HepG2 (cell line): ENCODE results near the gene HNRNPUL2. TPM values are rescaled to one million over a fixed set of nuclear protein-coding genes. Genes with fewer than 3 reads are reported as not detected.

Experiments
- BATF2 ChIP-seq: sonication (generic); formaldehyde crosslinking; IDR thresholded peaks from 2 replicates; pipeline ENCODE4 v1.8.0; 2022; ENCODE audit warnings: mild to moderate bottlenecking, missing genetic modification reagents, moderate library complexity
- EEA1 ChIP-seq: sonication (generic); formaldehyde crosslinking; IDR thresholded peaks from 2 replicates; pipeline ENCODE4 v1.5.1; 2020; ENCODE audit warnings: mild to moderate bottlenecking, missing genetic modification reagents, borderline replicate concordance
- GABPA ChIP-seq, 2 experiments: IDR thresholded peaks; 2 replicates each; pipeline ENCODE4 v1.6.1; 2011 to 2016; ENCODE audit warnings: low read depth in 2 of 2, low read length in 1 of 2, missing biosample characterization in 1 of 2, missing genetic modification characterization in 1 of 2
- IKZF4 ChIP-seq: sonication (generic); formaldehyde crosslinking; IDR thresholded peaks from 2 replicates; pipeline ENCODE4 v1.5.1; 2020; ENCODE audit warnings: borderline replicate concordance, mild to moderate bottlenecking, low read depth, missing genetic modification reagents; ENCODE audit errors: not compliant biosample characterization
- KAT8 ChIP-seq: IDR thresholded peaks from 2 replicates; pipeline ENCODE4 v1.6.1; 2016; ENCODE audit warnings: missing genetic modification reagents, missing compliant biosample characterization
- MXI1 ChIP-seq: IDR thresholded peaks from 3 replicates; pipeline ENCODE4 v1.6.1; 2012; ENCODE audit warnings: low read depth, low read length, inconsistent platforms, borderline replicate concordance
- MYC ChIP-seq: sonication (generic); formaldehyde crosslinking; IDR thresholded peaks from 2 replicates; pipeline ENCODE4 v1.9.0; 2021; ENCODE audit warnings: missing genetic modification reagents, borderline replicate concordance
- PHF21A ChIP-seq: sonication (generic); formaldehyde crosslinking; IDR thresholded peaks from 2 replicates; pipeline ENCODE4 v1.5.0; 2020; ENCODE audit warnings: mild to moderate bottlenecking, missing genetic modification reagents
- POGZ ChIP-seq: sonication (generic); formaldehyde crosslinking; IDR thresholded peaks from 2 replicates; pipeline ENCODE4 v1.4.0; 2020; ENCODE audit warnings: mild to moderate bottlenecking, missing genetic modification reagents
- RERE ChIP-seq: IDR thresholded peaks from 2 replicates; pipeline ENCODE4 v1.6.1; 2016; ENCODE audit warnings: low read depth, missing genetic modification reagents, missing compliant biosample characterization
- XRCC5 ChIP-seq: fragments of 200-400 bp; formaldehyde crosslinking; optimal IDR thresholded peaks from 2 replicates; pipeline ENCODE3; 2017; ENCODE audit warnings: mild to moderate bottlenecking, low read length
- ZBTB26 ChIP-seq: IDR thresholded peaks from 2 replicates; pipeline ENCODE4 v1.6.1; 2016; ENCODE audit warnings: missing compliant biosample characterization, missing genetic modification reagents, borderline replicate concordance
- ZBTB43 ChIP-seq: sonication (generic); formaldehyde crosslinking; conservative IDR thresholded peaks from 2 replicates; pipeline ENCODE4 v1.4.0; 2020; ENCODE audit warnings: missing genetic modification reagents
- ZNF101 ChIP-seq: sonication (generic); formaldehyde crosslinking; IDR thresholded peaks from 2 replicates; pipeline ENCODE4 v1.4.0; 2020; ENCODE audit warnings: mild to moderate bottlenecking, low read depth, missing genetic modification reagents, borderline replicate concordance
- ZNF280B ChIP-seq: sonication (generic); formaldehyde crosslinking; IDR thresholded peaks from 2 replicates; pipeline ENCODE4 v1.5.0; 2020; ENCODE audit warnings: missing genetic modification reagents, mild to moderate bottlenecking, borderline replicate concordance
- ZNF484 ChIP-seq: sonication (generic); formaldehyde crosslinking; IDR thresholded peaks from 2 replicates; pipeline ENCODE4 v1.5.1; 2020; ENCODE audit warnings: mild to moderate bottlenecking, low read depth, missing genetic modification reagents, borderline replicate concordance
- ZNF549 ChIP-seq: sonication (generic); formaldehyde crosslinking; IDR thresholded peaks from 2 replicates; pipeline ENCODE4 v1.5.0; 2020; ENCODE audit warnings: missing genetic modification reagents
- ZNF674 ChIP-seq: sonication (generic); formaldehyde crosslinking; IDR thresholded peaks from 2 replicates; pipeline ENCODE4 v1.5.0; 2020; ENCODE audit warnings: low read depth, mild to moderate bottlenecking, missing genetic modification reagents
- polyA plus RNA-seq, 8 experiments: library from polyadenylated mRNA; depleted of rRNA in 3 of 8; stranded (reverse) in 7 of 8; unstranded in 1 of 8; fragments of >200 nt; fragmentation: Illumina TruSeq in 4 of 8; extraction: Trizol in 4 of 8; gene quantifications; 2 replicates each; pipeline versions ENCODE4 v1.2.1 to v1.2.3, GENCODE V29; 2011 to 2016; ENCODE audit warnings: low read depth in 4 of 8, missing spikeins in 1 of 8, mixed read lengths in 1 of 8; ENCODE audit not compliant: insufficient read depth in 1 of 8
- total RNA-seq, 5 experiments: library from RNA; depleted of rRNA; stranded (reverse); fragments of >200 nt; fragmentation: Illumina TruSeq; extraction: Trizol; gene quantifications; 2 replicates each; pipeline ENCODE4 v1.2.3, GENCODE V29; 2016; ENCODE audit warnings: low read depth in 1 of 5

The HNRNPUL2 gene
- total and polyA plus RNA-seq, 2 of the 13 experiments (the other 11 are each of a cell fraction or from before 2014, with no cell fraction given) = 8.4 to 9.6 TPM

- no peak for TF ChIP-seq ZNF101 (CRISPR knock-in tag)
- TF ChIP-seq ZNF674 (CRISPR knock-in tag) = no peak
- TF ChIP-seq GABPA (IDR thresholded peaks at IDR 0.05; ENCODE audit: low read depth, low read length) = no peak
- TF ChIP-seq GABPA (CRISPR knock-in tag; IDR thresholded peaks at IDR 0.05; ENCODE audit: low read depth) = no peak
- no peak for TF ChIP-seq KAT8 (CRISPR knock-in tag)
- no peak for TF ChIP-seq RERE
- TF ChIP-seq PHF21A (CRISPR knock-in tag) = no peak
- TF ChIP-seq IKZF4 = no peak
- no peak for TF ChIP-seq POGZ (CRISPR knock-in tag)
- TF ChIP-seq EEA1 (CRISPR knock-in tag) = no peak
- no peak for TF ChIP-seq ZBTB43 (CRISPR knock-in tag)
- no peak for TF ChIP-seq XRCC5
- no peak for TF ChIP-seq ZBTB26 (CRISPR knock-in tag)
- 0 out of 2 replicates have a peak, but pooled peaks have one; percentile 22 for TF ChIP-seq MYC
- TF ChIP-seq ZNF549 = no peak
- TF ChIP-seq ZNF484 = no peak
- TF ChIP-seq ZNF280B = peak; percentile 64; the same call in 1 of the 2 replicates
- TF ChIP-seq MXI1 = no peak
- no peak for TF ChIP-seq BATF2 (CRISPR knock-in tag)
Measured at GRCh38 chr11:62666259-62666926, 60.9 kb downstream of the HNRNPUL2 start (continued).
